HG03064 (cell line): Measurements from ENCODE around the gene DUSP5.
A peak's percentile ranks its signal among the peaks of the same experiment; 100 is the strongest.

Experiments
- ATAC-seq: cut with Tn5 transposase; IDR thresholded peaks from one replicate; pipeline ENCODE4 v1.9.1; 2021; ENCODE audit warnings: low read depth; ENCODE audit not compliant: unreplicated experiment

The DUSP5 gene

GRCh38 chr10:110498982-110499795 lies 1.5 kb downstream of the DUSP5 start:
- ATAC-seq: no peak

DNA sequence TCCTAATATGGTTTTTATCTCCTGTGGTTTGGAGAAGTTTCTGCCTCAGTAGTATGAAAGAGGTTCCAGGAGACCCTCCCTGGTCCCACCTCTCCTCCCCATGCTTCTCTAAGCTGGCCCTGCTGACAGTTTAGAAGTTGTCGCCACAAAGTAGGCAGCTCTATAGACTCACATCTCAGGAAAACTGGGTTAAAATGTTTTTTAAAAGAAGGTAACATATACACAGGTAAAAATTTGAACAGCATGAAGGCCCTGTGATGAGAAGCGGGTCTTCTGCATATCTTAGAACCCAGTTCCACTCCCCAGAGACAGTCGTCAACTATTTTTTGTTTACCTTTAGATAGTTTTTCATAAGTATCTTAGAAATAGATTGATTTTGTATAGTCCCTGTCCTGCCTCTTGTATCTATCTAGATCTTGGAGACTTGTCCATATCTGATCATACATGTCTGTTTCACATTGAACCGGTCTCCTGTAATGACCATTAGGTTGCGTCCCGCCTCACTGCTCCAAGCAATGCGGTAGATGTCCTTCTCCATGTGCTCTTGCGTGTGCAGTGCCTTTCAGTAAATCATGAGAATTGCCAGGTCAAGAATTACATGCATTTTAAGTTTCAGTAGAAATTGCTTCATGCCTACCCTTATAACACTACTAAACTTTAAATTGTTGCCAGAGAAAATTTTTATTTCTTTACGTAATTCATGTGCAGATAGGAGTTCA lies 2.2 kb downstream of the DUSP5 start:
- no peak for ATAC-seq

DNA sequence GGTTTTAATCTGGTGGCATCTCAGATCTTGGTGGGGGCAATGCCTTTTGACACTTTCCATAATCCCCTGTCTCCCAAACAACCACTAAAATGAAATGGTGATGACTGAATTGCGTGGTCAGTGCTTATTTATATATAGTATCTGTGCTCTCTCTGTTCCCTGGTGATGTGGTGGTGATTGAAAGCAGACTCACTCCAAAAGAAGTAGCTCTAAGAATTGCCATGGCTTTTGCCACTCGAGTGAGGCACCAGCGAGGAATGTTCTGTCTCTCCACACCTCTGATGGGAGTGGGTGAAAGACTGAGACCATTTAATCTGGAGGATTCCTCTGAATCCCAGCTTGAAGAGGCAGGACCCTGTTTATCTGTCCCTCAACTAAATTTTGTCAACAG lies 2.8 kb downstream of the DUSP5 start:
- no peak for ATAC-seq

GRCh38 chr10:110501142-110501937 lies 3.6 kb downstream of the DUSP5 start:
- no peak for ATAC-seq

- ATAC-seq: no peak
These were observed 4.6 kb downstream of the DUSP5 start for GRCh38 chr10:110502072-110502845.

DNA sequence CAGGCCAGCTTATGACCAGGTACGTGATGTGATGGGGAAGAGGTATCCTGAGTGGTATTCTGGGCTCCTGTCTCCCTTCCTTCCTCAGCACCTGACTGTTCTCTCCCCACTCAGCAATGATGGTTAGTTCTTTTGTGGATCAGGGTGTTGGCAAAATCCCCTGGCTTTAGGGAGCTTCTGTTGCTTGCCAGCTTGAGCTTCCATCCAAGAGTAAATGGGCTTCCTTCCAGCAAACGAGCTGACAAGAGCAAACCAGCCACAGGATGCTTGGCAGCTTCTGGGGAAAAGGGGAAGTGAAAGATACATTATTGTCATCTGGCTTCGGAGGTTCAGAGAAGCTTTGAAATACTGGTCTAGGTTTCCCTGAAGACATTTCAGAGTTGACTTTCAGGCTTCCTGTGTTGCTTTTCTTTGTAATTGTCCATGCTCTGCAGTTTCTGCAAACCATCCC lies 5.2 kb downstream of the DUSP5 start:
- ATAC-seq: peak; percentile 29

GRCh38 chr10:110503528-110504110 lies 5.9 kb downstream of the DUSP5 start:
- ATAC-seq: no peak

- peak; percentile 53 for ATAC-seq
These were observed 6.5 kb downstream of the DUSP5 start for GRCh38 chr10:110504111-110504735.

DNA sequence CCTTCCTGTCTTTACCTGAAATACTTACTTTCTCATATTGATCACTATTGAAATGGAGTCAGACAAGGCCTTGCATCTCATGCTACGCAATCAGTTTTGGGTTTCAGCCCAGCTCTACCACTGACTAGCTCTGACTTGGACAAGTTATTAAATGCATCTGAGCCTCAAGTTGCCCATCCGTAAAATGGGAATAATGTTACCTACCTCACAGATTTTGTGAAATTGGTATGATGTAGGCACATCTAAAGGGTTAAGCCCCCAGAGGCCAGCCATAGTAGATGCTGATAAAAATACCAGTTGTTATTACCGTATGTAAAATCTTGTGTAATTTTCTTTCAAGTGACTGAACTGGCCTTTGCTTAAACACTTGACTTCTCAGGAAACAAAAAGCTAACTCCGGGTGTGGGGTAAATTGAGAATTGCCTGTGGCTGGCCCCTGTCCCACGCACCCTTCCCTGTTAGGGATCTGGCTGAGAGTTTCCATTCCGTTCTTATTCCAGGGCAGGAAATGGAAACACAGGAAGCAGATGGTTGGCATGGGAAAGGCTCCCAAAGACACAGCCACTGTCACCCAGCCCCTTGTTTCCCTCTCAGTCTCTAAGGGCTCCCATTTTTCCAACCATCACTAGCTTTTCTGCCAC lies 7.5 kb downstream of the DUSP5 start:
- ATAC-seq: no peak

- no peak for ATAC-seq
These were observed 8.7 kb downstream of the DUSP5 start for GRCh38 chr10:110506448-110506847.

DNA sequence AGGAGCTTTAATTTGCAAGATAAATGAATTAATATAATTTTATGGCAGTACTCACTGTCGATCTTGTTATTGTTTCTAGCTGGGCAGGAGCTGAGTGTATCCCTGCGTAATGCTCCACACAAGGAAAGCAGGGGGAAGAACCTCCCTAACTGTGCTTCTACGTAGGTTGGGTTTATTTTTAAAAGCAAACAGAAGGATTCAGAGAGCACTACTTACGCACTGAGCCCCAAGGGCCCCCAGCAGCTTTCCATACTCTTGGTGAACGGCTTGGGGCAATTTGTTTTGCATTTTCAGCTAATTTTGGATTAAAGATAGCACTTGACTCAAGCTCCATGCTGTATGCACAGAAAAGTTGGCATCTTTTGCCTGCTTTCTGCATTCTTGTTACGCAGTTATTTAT lies 9.6 kb downstream of the DUSP5 start:
- no peak for ATAC-seq

GRCh38 chr10:110508159-110508788 lies 10.6 kb downstream of the DUSP5 start:
- no peak for ATAC-seq

DNA sequence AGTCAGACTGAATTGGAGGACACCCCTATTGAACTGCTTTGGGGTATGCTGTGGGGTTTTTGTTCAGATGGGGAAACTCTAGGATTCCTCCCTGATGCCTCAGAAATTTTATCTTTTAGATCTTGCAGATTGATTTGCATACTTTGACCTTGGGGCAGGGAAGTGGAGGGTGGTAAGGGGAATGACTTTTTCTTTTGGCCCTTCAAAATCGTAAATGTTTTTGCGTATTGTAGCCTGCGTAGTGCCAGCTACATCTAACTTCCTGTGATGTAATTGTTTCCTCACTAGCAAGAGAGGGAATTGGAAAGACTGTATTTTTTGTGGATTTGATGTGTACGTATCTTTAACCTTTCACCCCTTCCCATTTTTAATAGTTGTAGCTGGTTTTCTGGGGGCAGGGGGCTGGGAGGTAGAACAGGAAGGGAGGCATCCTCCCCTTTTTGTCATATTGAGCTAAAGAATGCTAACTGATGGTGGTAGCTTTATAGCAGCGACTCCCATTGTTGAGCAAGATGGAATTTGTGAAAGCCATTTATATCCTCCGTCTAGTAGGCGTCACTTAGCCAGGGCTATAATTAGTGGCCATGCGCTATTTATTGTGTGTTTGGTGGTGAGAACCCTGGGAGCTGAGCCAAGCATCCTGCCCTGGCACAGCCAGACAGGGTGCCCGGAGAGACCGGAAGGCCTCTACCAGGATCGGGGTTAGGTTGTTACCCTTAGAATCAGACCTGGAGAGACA lies 11.3 kb downstream of the DUSP5 start:
- ATAC-seq: no peak

GRCh38 chr10:110509560-110509959 lies 11.9 kb downstream of the DUSP5 start:
- no peak for ATAC-seq

GRCh38 chr10:110510086-110510485 lies 12.4 kb downstream of the DUSP5 start:
- no peak for ATAC-seq

GRCh38 chr10:110510730-110511129 lies 13.0 kb downstream of the DUSP5 start:
- ATAC-seq: no peak

- no peak for ATAC-seq
These were observed 14.2 kb downstream of the DUSP5 start for GRCh38 chr10:110511734-110512449.
